Gastrocnemius medialis (tissue), 4 donors: ENCODE measurements around the gene BLOC1S3. TPM values are rescaled to one million over a fixed set of nuclear protein-coding genes. Genes with fewer than 3 reads are reported as not detected.

Source experiments
- ATAC-seq, 2 donors: fragments of 150-250 bp; one replicate each; pipeline ENCODE4 v1.9.1; 2016
- DNase-seq, 2 donors: peaks; one replicate each; pipeline ENCODE4 v3.0.0-alpha.2; 2019
- H3K27ac ChIP-seq, 4 donors: fragments of 200-600 bp; sonication (generic); 1 replicate in 1 of 4; 2 replicates in 3 of 4; pipeline ENCODE4 v1.5.1; 2016 to 2018; ENCODE audit warnings: mild to moderate bottlenecking in 2 of 4, moderate library complexity in 1 of 4
- H3K27me3 ChIP-seq, 3 donors: fragments of 200-600 bp; sonication (generic) in 2 of 3; 1 replicate in 1 of 3; 2 replicates in 2 of 3; pipeline versions ENCODE4 v1.5.1 to v1.6.0; 2016 to 2019; ENCODE audit warnings: mild to moderate bottlenecking in 1 of 3, moderate library complexity in 1 of 3
- H3K36me3 ChIP-seq, 2 donors: fragments of 200-600 bp; sonication (generic) in 1 of 2; one replicate each; pipeline ENCODE4 v1.5.1; 2017 to 2018
- H3K4me1 ChIP-seq, 2 donors: fragments of 200-600 bp; sonication (generic) in 1 of 2; one replicate each; pipeline ENCODE4 v1.5.1; 2016 to 2017; ENCODE audit warnings: mild to moderate bottlenecking in 2 of 2
- H3K4me3 ChIP-seq, 4 donors: fragments of 200-600 bp; sonication (generic) in 3 of 4; 1 replicate in 1 of 4; 2 replicates in 3 of 4; pipeline ENCODE4 v1.5.1; 2016 to 2019; ENCODE audit warnings: mild to moderate bottlenecking in 2 of 4
- H3K9me3 ChIP-seq, 3 donors: fragments of 200-600 bp; sonication (generic) in 2 of 3; 1 replicate in 1 of 3; 2 replicates in 2 of 3; pipeline ENCODE4 v1.5.1; 2016 to 2019
- CTCF ChIP-seq, 5 experiments: fragments of 450-650 bp in 3 of 5; fragments of 200-600 bp in 2 of 5; sonication (generic) in 2 of 5; IDR thresholded peaks in 4 of 5; conservative IDR thresholded peaks in 1 of 5; 1 replicate in 4 of 5; 2 replicates in 1 of 5; pipeline ENCODE4 v1.5.1; 2016 to 2019; ENCODE audit warnings: antibody characterized with exemption in 5 of 5, mild to moderate bottlenecking in 3 of 5, moderate library complexity in 3 of 5
- POLR2A ChIP-seq, 2 donors: fragments of 450-650 bp; IDR thresholded peaks; one replicate each; pipeline ENCODE4 v1.6.1; 2017; ENCODE audit warnings: antibody characterized with exemption in 2 of 2, mild to moderate bottlenecking in 2 of 2, moderate library complexity in 2 of 2
- in situ Hi-C, 4 donors: fragments of 200-750 bp; cut with MboI; loops; one replicate each; pipeline versions ENCODE4 v1.15.0 to v1.8.0; 2017; ENCODE audit warnings: low sequenced_read_pairs in 4 of 4
- intact Hi-C: fragments of 100-400 bp; cut with DNase I; formaldehyde crosslinking; loops from one replicate; pipeline ENCODE4 v1.15.1; 2023; ENCODE audit warnings: low total_unique reads
- total RNA-seq, 4 donors: library from RNA; depleted of rRNA; stranded (reverse); fragments of >200 nt; gene quantifications; one replicate each; pipeline versions ENCODE4 v1.1.0 to v1.2.3, GENCODE V29; 2016

BLOC1S3 gene
- total RNA-seq, 4 donors from 2014 or later, result 1.9 to 14.9 (median 5.8) TPM

- Histone ChIP-seq H3K27ac (no peak overlapping the region), H3K9me3 (no peaks in the 10 kb centered on the region), H3K4me1 (no peaks in the 10 kb centered on the region), H3K4me3 (no peak overlapping the region), H3K36me3 (no peaks in the 10 kb centered on the region), H3K27me3 (peaks cover 24 to 30% (median 28%) of the 10 kb centered on the region in 3 donors)
- ATAC-seq (no peak), DNase-seq (no peak)
- in situ Hi-C loops, result no loop called here
- intact Hi-C loops, result loop anchor here (2.0 to 5.0 kb wide), 2 partner anchors 83 to 175 kb away; partner anchors contain the start of gene EXOC3L2
- TF ChIP-seq CTCF (IDR thresholded peaks at IDR 0.05 in 4 of 5, conservative IDR thresholded peaks at IDR 0.05 in 1 of 5) (no peak), POLR2A (IDR thresholded peaks at IDR 0.05) (no peak)
These were observed 14.7 kb upstream of the BLOC1S3 start for GRCh38 chr19:45163751-45164460.

GRCh38 chr19:45164577-45165335 lies 13.8 kb upstream of the BLOC1S3 start:
- no peaks in the 10 kb centered on the region for H3K36me3 ChIP-seq
- no peak overlapping the region for H3K27ac ChIP-seq
- H3K4me3 ChIP-seq, result no peak overlapping the region
- intact Hi-C loops (loop anchor here (5.0 kb wide), 1 partner anchor 83 kb away; the partner anchor contains the start of gene EXOC3L2), in situ Hi-C loops (no loop called here)
- DNase-seq (peak in 1 of 2 donors; percentile 36), ATAC-seq (no peak)
- peaks cover 21 to 22% (median 22%) of the 10 kb centered on the region in 3 donors for H3K27me3 ChIP-seq
- no peak for TF ChIP-seq POLR2A (IDR thresholded peaks at IDR 0.05)
- TF ChIP-seq CTCF (IDR thresholded peaks at IDR 0.05 in 4 of 5, conservative IDR thresholded peaks at IDR 0.05 in 1 of 5), result no peak
- no peaks in the 10 kb centered on the region for H3K4me1 ChIP-seq
- H3K9me3 ChIP-seq, result no peaks in the 10 kb centered on the region

- no peak overlapping the region for H3K4me3 ChIP-seq
- TF ChIP-seq POLR2A (IDR thresholded peaks at IDR 0.05), result no peak
- TF ChIP-seq CTCF (IDR thresholded peaks at IDR 0.05 in 4 of 5, conservative IDR thresholded peaks at IDR 0.05 in 1 of 5), result no peak
- DNase-seq (no peak), ATAC-seq (peak in 1 of 2 donors; percentile 28)
- H3K27ac ChIP-seq, result no peak overlapping the region
- peaks cover 3 to 6% (median 4%) of the 10 kb centered on the region in 3 donors for H3K27me3 ChIP-seq
- in situ Hi-C loops, result no loop called here
- intact Hi-C loops, result no loop called here
- H3K36me3 ChIP-seq, result no peaks in the 10 kb centered on the region
- no peaks in the 10 kb centered on the region for H3K4me1 ChIP-seq
- H3K9me3 ChIP-seq, result no peaks in the 10 kb centered on the region
These were observed 11.8 kb upstream of the BLOC1S3 start for GRCh38 chr19:45166723-45167252.

- DNase-seq (no peak), ATAC-seq (no peak)
- in situ Hi-C loops (no loop called here), intact Hi-C loops (no loop called here)
- H3K27ac ChIP-seq, result no peak overlapping the region
- no peaks in the 10 kb centered on the region for H3K36me3 ChIP-seq
- no peak for TF ChIP-seq POLR2A (IDR thresholded peaks at IDR 0.05)
- no peak for TF ChIP-seq CTCF (IDR thresholded peaks at IDR 0.05 in 4 of 5, conservative IDR thresholded peaks at IDR 0.05 in 1 of 5)
- H3K27me3 ChIP-seq, result no peaks in the 10 kb centered on the region
- no peaks in the 10 kb centered on the region for H3K9me3 ChIP-seq
- H3K4me3 ChIP-seq, result no peak overlapping the region
- no peaks in the 10 kb centered on the region for H3K4me1 ChIP-seq
These were observed 9.7 kb upstream of the BLOC1S3 start for GRCh38 chr19:45168767-45169351.
